RWPE2 (cell line): ENCODE measurements around the gene CCRL2.

Experiments used
- ATAC-seq: fragments of 200-7000 bp; cut with Tn5 transposase; 3 replicates; pipeline ENCODE4 v1.9.1; 2021; ENCODE audit warnings: low read depth
- DNase-seq: peaks from one replicate; pipeline ENCODE4 v3.0.0-alpha.2; 2020; ENCODE audit warnings: low spot score
- H3K27ac ChIP-seq: fragments of 450-650 bp; 2 replicates; pipeline ENCODE4 v1.5.1; 2017; ENCODE audit warnings: mild to moderate bottlenecking; ENCODE audit not compliant: poor library complexity, severe bottlenecking
- H3K27me3 ChIP-seq: fragments of 250-450 bp; sonication (Bioruptor Pico); 2 replicates; pipeline ENCODE4 v1.5.1; 2021; ENCODE audit warnings: mild to moderate bottlenecking, moderate library complexity; ENCODE audit not compliant: insufficient read depth, poor library complexity, severe bottlenecking
- H3K36me3 ChIP-seq: fragments of 250-450 bp; sonication (Bioruptor Pico); 2 replicates; pipeline ENCODE4 v1.5.1; 2020; ENCODE audit warnings: low read depth, mild to moderate bottlenecking, moderate library complexity
- H3K4me1 ChIP-seq: fragments of 250-450 bp; sonication (Bioruptor Pico); 2 replicates; pipeline ENCODE4 v1.5.1; 2021; ENCODE audit warnings: mild to moderate bottlenecking, moderate library complexity; ENCODE audit not compliant: insufficient read depth, poor library complexity, severe bottlenecking
- H3K4me3 ChIP-seq: fragments of 250-450 bp; sonication (Bioruptor Pico); 2 replicates; pipeline ENCODE4 v1.5.1; 2021; ENCODE audit warnings: mild to moderate bottlenecking, moderate library complexity; ENCODE audit not compliant: severe bottlenecking
- H3K9me3 ChIP-seq: fragments of 250-450 bp; sonication (Bioruptor Pico); 2 replicates; pipeline ENCODE4 v1.5.1; 2021; ENCODE audit warnings: mild to moderate bottlenecking, moderate library complexity; ENCODE audit not compliant: severe bottlenecking
- CTCF ChIP-seq: fragments of 450-650 bp; IDR thresholded peaks from one replicate; pipeline ENCODE4 v1.5.1; 2017; ENCODE audit warnings: mild to moderate bottlenecking, moderate library complexity; ENCODE audit not compliant: poor library complexity, severe bottlenecking

The CCRL2 gene

DNA sequence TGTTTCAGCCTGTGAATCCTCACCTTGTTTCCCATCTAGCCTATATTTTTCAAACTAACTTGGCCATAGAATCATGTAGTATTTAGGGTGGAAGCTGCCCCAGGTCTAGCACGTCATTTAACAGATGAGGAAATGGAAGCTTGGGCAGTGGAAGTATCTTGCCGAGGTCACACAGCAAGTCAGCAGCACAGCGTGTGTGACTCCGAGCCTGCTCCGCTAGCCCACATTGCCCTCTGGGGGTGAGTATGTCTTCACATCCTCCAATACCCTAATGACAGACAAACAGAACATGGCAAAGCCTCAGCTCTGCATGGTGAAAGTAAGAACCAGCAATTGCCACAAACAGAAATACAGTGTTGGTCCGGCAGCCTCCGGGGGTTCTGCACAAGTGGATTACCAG is 38.5 kb upstream of the CCRL2 start:
- Histone ChIP-seq H3K4me3 (no peak overlapping the region), H3K27ac (no peak overlapping the region), H3K4me1 (no peaks in the 10 kb centered on the region), H3K27me3 (peaks cover 3% of the 10 kb centered on the region), H3K9me3 (no peaks in the 10 kb centered on the region), H3K36me3 (no peaks in the 10 kb centered on the region)
- ATAC-seq, result no peak
- no peak for DNase-seq
- peak; percentile 27 for TF ChIP-seq CTCF

DNA sequence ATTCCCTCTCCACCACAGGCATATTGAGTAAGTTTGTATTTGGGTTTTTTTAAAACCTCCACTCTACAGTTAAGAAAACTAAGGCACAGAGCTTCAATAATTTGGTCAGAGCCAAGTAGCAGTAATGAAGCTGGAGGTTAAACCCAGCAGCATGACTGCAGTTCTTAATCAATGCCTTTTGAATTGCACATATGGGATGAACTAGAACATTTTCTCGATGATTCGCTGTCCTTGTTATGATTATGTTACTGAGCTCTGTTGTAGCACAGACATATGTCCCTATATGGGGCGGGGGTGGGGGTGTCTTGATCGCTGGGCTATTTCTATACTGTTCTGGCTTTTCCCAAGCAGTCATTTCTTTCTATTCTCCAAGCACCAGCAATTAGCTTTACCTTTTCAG is 37.9 kb upstream of the CCRL2 start:
- Histone ChIP-seq H3K27me3 (peaks cover 5% of the 10 kb centered on the region), H3K4me1 (no peaks in the 10 kb centered on the region), H3K4me3 (no peak overlapping the region), H3K36me3 (no peaks in the 10 kb centered on the region), H3K9me3 (no peaks in the 10 kb centered on the region), H3K27ac (no peak overlapping the region)
- TF ChIP-seq CTCF, result no peak
- ATAC-seq, result no peak
- no peak for DNase-seq

- TF ChIP-seq CTCF, result no peak
- Histone ChIP-seq H3K9me3 (no peaks in the 10 kb centered on the region), H3K4me1 (no peaks in the 10 kb centered on the region), H3K27me3 (peaks cover 10% of the 10 kb centered on the region), H3K4me3 (no peak overlapping the region), H3K27ac (no peak overlapping the region), H3K36me3 (no peaks in the 10 kb centered on the region)
- DNase-seq (no peak), ATAC-seq (no peak)
Measured at GRCh38 chr3:46369675-46370132, 37.4 kb upstream of the CCRL2 start.

DNA sequence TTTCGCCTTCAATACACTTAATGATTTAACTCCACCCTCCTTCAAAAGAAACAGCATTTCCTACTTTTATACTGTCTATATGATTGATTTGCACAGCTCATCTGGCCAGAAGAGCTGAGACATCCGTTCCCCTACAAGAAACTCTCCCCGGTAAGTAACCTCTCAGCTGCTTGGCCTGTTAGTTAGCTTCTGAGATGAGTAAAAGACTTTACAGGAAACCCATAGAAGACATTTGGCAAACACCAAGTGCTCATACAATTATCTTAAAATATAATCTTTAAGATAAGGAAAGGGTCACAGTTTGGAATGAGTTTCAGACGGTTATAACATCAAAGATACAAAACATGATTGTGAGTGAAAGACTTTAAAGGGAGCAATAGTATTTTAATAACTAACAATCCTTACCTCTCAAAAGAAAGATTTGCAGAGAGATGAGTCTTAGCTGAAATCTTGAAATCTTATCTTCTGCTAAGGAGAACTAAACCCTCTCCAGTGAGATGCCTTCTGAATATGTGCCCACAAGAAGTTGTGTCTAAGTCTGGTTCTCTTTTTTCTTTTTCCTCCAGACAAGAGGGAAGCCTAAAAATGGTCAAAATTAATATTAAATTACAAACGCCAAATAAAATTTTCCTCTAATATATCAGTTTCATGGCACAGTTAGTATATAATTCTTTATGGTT is 36.1 kb upstream of the CCRL2 start, which contains the start of gene CCR5:
Gene CCR5, plus strand, starts transcription at position 108 of the 680 bp plus-strand sequence. CDS start 1,957 bp downstream, outside the sequence.
- no peaks in the 10 kb centered on the region for H3K36me3 ChIP-seq
- no peak within 1 kb of the TSS for H3K27ac ChIP-seq
- DNase-seq, result no peak
- H3K27me3 ChIP-seq, result peaks cover 14% of the 10 kb centered on the region
- no peaks in the 10 kb centered on the region for H3K9me3 ChIP-seq
- H3K4me1 ChIP-seq, result no peaks in the 10 kb centered on the region
- no peak for TF ChIP-seq CTCF
- no peak within 1 kb of the TSS for H3K4me3 ChIP-seq
- no peak for ATAC-seq
